AG08396 (cell line): ENCODE data around the gene PRIMPOL.
"Not testable (repeated sequence)": the region's sequence is repeated elsewhere in the genome, so short reads cannot be mapped to it uniquely, and the experiment has no call there.

Experiments
- DNase-seq: peaks from one replicate; pipeline ENCODE4 v3.0.0; 2012; ENCODE audit warnings: low spot score, mixed read lengths

The PRIMPOL gene, protein sequence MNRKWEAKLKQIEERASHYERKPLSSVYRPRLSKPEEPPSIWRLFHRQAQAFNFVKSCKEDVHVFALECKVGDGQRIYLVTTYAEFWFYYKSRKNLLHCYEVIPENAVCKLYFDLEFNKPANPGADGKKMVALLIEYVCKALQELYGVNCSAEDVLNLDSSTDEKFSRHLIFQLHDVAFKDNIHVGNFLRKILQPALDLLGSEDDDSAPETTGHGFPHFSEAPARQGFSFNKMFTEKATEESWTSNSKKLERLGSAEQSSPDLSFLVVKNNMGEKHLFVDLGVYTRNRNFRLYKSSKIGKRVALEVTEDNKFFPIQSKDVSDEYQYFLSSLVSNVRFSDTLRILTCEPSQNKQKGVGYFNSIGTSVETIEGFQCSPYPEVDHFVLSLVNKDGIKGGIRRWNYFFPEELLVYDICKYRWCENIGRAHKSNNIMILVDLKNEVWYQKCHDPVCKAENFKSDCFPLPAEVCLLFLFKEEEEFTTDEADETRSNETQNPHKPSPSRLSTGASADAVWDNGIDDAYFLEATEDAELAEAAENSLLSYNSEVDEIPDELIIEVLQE

DNA sequence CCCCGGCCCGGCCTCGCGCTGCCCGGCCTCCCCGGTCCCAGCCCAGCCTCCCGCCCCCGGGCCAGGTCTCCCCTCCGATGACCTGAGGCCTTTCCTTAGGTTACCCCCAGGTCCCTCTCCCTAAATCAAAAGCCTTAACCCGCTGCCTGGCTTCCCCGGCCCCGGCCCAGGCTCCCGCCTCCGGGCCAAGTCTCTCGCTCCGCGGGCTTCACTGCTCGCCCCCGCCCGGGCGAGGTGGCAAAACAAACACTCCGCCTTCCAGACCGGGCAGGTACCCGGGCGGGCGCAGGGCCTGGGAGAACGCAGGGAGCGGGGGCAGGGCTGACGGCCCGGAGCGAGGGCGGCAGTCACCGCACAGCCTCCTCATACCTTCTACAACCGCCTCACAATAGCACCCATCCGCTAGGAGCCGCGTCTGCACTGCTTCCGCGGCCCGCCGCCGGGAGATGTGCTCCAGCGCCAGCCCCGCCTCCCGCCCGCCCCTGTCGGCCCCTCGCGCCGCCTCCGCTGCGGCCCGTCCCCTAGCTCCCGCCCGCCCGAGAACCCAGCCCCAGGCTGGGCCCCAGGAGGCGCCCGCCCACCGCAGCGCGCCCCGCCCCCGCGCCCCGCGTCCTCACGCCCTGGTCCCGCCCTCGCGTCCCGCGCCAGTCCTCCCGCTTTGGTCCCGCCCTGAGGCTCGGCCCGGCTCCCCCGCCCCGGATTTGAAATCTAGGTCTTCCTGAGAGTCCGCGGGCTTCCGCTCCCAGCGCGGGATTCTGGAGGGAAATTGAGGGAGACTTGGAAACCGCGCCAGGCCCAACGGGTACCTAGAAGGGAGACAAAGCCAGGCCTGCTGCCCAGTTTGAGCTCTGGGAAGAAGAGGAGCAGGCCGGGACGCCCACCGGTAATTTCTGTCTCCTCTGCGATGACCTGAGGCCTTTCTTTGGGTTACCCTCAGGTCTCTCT, at the start of gene PRIMPOL, which contains the start of gene CASP3:
PRIMPOL (plus strand) TSS at position 713 of the 945 bp plus-strand sequence. CDS start 7,403 bp downstream, outside the sequence.
CASP3 (minus strand) TSS at position 422 of the 945 bp plus-strand sequence. CDS start 10,994 bp downstream, outside the sequence.
- peak; percentile 94 for DNase-seq

DNA sequence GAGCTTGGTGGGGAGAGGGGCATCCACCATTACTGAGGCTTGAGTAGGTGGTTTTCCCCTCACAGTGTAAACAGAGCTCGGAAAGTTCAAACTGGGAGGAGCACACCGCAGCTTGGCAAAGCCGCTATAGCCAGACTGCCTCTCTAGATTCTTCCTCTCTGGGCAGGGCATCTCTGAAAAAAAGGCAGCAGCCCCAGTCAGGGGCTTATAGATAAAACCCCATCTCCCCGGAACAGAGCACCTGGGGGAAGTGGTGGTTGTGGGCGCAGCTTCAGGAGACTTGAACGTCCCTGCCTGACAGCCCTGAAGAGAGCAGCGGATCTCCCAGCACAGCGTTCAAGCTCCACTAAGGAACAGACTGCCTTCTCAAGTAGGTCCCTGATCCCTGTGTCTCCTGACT, 48.6 kb upstream of the PRIMPOL start:
- DNase-seq = not testable (repeated sequence)

DNA sequence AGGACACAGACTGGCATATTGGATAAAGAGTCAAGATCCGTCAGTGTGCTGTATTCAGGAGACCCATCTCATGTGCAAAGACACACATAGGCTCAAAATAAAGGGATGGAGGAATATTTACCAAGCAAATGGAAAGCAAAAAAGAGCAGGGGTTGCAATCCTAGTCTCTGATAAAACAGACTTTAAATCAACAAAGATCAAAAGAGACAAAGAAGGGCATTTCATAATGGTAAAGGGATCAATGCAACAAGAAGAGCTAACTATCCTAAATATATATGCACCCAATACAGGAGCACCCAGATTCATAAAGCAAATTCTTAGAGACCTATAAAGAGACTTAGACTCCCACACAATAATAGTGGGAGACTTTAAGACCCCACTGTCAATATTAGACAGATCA, 46.7 kb upstream of the PRIMPOL start:
- not testable (repeated sequence) for DNase-seq

DNA sequence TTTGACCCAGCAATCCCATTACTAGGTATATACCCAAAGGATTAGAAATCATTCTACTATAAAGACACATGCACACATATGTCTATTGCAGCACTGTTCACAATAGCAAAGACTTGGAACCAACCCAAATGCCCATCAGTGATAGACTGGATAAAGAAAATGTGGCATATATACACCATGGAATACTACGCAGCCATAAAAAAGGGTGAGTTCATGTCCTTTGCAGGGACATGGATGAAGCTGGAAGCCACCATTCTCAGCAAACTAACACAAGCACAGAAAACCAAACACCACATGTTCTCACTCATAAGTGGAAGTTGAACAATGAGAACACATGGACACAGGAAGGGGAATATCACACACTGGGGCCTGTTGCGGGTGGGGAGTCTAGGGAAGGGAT, 42.1 kb upstream of the PRIMPOL start:
- not testable (repeated sequence) for DNase-seq

DNA sequence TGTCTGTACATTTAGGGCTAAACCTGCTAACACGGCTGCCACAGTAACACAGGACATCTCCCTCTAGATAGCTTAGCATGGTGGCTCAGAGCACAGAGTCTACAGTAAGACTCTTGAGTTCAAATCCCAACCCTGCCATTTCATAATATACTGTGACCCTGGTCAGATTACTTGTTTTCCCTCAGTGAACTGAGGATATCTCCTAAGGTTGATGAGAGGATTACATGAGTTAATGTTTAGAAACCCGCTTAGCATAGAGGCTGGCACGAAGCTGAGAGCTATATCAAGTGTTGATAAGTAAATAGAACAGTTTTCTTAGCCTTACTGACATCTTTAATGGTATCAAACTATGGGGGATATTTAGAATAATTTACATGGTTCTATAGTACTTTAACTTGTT, 37.5 kb upstream of the PRIMPOL start:
- no peak for DNase-seq

DNA sequence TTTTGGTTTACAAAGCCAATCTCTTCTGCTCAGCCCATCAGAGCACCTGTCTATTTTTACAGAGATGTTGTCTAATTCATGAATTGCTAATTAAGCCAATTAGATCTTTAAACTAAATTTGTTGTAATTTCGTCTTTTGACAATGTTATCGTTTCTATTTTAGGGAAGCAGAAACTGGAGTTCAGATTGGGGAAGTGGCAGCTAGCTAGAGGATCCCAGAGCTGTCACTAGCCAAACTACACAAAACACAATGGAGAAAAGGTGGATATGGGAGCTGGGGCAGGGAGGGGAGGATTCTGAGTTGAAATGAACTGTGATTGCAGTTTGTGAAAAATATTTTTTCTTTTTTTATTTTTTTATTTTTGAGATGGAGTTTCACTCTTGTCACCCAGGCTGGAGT, 36.1 kb upstream of the PRIMPOL start:
- no peak for DNase-seq

DNA sequence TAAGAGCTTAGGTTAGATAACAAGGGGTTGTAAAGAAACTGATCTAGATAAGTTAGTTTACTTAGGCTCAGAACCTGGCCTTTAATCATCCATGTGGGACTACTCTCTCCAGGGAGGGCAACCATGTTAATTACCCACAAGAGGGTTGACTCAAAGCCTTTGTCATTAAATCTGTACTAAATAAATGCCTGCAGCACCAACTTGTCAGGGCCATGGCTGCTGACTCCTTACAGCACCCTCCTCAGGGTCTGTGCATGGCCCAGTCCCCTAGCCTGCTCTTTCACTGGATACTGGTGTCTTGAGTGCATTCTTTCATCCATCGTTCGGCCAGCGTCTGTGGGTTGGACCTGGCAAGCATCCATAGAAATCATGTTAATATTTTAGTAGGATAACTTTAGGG, 35.0 kb upstream of the PRIMPOL start:
- no peak for DNase-seq

DNA sequence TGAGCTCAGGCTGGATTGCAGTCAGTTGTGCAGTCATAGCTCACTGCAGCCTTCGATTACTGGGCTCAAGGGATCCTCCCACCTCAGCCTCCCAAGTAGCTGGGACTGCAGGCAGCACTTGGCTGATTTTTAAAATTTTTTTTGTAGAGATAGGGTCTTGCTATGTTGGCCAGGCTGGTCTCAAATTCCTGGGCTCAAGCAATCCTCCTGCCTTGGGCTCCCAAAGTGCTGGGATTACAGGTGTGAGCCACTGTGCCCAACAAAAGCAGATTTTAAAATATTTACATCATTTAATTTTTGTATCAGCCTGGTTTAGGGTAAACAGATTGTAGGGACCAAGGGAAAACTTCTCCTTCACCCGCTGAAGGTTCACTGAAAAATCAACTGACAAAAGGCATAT, 33.4 kb upstream of the PRIMPOL start:
- not testable (repeated sequence) for DNase-seq

DNA sequence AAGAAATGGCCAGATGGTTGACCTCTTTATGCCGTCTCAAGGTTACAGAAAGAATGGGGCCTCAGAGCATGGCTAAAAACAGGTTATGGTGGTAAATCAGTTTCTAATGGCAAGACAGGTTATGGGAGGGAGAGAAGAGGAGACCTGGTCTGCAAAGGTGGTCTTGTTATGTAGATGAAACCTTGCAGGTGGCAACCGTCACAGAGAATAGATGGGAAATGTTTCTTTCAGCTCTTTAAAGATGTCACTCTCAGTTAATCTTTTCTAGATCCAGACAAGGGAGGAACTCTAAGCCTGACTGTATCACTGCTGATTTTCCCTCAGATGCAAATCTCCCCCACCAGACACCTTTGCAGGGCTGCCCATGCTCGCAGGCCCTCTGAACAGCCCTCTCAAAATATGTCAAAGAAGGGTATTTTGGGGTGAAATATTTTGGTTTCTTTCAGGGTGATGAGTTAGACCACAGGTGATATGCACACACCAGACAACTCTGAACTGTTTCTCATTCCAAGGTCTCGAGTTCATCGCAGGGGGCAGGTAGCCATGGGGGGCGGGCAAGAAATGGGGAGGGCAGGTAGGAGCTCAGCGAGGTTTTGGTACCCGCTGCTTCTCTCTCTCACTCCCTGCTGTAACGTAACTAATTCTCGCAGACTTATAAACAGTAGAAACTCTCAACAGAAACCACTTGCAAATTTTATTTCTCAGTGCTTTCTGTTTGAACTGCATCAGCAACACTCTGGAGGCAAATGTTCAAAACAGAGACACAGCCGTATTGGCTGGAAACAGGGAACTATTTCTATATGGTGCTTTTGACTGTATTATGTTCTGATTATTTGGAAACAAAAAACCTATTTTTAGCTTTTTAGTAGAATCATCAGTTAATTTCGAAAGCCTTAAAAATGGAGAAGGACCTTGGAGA, 32.6 kb upstream of the PRIMPOL start:
- DNase-seq = no peak

DNA sequence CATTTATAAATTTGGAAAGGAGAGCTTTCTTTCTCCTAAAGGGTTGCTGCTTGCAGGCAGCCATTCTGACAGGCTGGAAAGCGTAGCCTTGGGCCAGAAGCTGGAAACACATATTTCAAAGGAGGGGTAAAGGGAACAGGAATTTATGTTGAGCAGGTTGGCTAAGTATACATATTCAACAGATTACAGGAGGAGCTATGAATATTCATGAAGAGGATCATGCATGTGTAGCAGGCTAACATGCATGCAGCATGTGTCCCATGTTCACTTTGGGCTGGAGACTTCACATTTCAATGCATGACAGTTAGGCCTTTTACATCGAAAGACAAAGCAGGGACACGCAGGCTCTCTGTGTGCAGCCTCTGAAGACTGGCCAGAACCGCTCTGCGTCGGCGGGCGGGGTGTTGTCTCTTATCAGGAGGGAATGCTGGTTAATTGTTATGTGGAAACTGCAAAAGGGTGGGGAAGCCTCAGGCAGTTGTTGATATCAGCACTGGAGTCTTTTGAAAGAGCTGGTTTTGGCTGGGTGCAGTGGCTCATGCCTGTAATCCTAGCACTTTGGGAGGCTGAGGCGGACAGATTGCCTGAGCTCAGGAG, 31.8 kb upstream of the PRIMPOL start:
- DNase-seq = no peak

DNA sequence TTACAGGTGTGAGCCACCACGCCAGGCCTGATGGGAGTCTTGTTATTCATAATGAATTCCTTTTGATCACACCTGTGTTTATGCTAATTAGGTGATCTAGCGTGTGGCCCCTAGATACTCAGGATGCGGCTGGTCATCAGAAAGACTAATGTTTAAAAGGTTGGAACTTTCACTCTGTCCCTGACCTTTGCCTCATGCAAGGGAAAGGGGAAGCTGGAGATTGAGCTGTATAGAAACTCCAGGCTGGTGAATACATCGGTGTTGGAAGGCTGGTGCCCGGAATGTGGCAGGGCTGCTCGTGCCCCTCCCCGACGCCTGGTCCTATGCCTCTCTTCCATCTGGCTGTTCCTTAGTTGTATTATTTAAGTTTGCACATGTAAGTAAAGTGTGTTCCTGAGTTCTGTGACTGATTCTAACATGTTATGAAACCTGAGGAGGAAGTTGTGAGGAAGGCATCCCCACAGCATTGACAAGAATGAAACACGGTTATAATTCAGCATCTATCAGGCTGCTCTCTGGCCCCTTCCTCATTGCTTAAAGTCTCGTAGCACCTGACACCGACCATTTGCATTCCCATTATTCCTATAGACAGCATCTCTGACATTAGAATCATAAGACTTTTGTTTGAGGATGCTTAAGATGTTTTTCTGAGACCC, 29.2 kb upstream of the PRIMPOL start:
- no peak for DNase-seq

DNA sequence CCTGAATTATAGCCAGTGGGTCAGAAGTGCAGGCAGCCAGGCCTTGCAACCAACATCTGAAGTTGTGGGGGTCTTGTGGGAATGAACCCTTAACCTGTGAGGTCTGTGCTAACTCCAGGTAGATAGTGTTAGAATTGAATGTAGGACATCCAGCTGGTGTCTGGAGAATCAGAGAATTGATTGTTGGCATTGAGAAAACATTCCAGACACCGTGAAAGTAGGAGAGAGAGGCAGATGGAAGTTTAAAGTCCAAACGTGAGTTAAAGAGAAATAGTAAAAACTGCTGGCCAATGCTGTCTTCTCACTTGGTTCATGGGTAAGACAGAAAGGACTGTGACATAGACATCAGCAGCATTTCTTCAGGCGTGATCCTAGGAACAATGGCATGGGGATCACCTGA, 28.0 kb upstream of the PRIMPOL start:
- no peak for DNase-seq

DNA sequence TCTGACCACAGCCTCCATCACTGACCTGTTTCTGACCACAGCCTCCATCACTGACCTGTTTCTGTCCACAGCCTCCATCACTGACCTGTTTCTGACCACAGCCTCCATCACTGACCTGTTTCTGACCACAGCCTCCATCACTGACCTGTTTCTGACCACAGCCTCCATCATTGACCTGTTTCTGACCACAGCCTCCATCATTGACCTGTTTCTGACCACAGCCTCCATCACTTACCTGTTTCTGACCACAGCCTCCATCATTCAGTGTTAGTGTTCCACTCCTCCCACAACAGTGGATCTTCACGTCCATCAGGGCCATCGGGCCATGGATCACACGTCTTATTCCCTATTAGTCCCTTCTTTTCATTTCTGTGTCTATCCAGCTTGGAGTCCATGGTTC, 25.0 kb upstream of the PRIMPOL start:
- not testable (repeated sequence) for DNase-seq

DNA sequence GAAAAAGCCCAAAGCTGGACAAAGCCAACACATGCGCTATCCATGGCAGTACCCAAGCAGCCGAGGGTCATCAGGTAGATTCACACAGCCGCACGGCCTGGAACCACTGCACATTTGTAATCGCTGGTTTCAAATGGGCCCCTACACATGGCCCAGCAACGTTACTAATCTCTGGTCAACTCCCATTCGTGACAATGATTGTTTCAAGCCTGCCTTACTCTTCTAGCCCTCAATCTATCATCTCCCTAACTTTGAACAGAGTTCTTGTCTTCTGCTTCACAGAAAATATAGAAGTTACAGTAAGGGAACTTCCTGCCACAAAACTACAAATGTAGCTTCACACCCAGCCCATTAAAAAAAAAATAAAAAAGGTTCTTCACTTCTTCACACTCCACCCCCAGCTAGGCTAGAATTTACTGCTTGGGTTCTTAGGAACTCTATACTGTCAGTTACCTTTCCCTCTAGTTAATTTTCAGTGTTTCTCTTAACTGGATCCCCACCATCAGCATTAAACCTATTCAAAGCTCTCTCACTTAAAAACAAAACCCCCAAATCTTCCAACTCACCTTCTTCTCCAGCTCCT, 24.5 kb upstream of the PRIMPOL start:
- no peak for DNase-seq

DNA sequence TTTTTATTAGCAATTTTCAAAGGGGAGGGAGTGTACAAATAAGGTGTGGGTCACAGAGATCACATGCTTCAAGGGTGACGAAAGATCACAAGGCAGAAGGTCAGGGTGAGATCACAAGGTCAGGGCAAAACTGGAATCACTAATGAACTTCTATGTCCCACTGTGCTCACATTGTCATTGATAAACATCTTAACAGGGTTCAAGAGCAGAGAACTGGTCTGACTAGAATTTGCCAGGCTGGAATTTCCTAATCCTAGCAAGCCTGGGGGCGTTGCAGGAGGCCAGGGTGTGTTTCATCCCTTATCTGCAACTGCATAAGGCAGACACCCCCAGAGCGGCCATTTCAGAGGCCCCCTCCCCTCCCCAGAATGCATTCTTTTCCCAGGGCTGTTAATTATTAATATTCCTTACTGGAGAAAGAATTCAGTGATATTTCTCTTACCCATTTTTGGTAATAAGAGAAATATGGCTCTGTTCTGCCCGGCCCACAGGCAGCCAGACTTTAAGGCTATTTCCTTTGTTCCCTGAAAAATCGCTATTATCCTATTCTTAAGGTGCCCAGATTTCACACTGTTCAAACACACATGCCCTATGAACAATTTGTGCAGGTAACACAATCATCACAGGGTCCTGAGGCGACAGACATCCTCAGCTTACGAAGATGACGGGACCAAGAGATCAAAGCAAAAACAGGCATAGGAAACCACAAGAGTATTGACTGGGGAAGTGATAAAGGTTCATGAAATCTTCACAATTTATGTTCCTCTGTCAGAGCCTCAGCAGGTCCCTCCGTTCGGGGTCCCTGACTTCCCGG, 23.5 kb upstream of the PRIMPOL start:
- DNase-seq = not testable (repeated sequence)

DNA sequence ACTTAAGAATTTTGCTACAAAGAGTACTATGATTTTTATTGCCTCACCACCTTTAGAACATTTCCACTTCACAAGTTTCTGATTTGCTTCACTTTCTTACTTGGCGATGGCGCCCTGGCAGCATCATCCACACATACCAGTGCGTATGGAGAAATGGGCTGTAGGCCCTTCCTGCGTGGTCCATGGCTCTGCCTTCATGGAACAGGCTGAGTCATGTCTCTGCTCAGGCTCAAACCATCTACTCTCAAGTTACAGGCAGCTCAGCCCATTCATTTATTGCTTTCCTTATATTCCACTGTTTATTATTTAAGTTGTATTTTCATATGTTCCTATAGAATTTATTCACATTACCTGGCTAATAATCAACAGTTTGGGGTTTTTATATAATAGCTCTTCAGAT, 21.4 kb upstream of the PRIMPOL start:
- no peak for DNase-seq

DNA sequence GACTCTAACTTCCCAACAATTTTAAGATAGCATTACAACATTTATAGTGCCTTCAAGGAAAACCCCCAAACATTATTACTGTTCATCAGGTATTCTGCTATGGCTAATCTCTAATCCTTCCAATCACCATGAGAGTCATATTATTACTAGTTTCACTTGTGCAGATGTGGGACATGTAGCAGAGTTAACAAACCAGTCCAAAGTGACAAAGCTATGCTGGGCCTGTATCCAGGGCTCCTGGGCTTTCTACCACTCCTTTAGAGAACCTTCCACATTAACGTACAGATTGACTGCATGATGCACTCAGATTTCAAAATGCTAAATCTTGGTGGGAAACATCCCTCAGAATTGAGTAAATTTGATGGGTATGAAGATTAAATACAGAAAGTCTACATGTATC, 16.7 kb upstream of the PRIMPOL start:
- no peak for DNase-seq

DNA sequence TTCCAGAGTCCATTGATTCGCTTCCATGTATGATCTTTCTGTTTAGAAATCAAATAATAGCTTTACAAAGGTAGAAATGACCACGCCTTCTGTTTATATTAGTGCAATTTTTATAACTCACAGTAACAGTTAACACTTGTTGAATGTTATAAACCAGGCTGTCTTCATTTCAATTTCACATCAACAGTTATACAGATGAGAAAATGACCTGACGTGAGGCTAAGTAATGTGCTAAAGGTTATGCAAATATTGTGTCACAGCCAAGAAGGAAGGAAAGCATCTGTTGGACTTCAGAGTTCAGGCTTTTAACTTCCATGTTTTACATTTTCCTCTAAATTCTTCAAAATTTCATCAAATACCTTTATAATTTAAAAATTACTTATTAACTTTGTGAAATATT, 14.2 kb upstream of the PRIMPOL start:
- no peak for DNase-seq

DNA sequence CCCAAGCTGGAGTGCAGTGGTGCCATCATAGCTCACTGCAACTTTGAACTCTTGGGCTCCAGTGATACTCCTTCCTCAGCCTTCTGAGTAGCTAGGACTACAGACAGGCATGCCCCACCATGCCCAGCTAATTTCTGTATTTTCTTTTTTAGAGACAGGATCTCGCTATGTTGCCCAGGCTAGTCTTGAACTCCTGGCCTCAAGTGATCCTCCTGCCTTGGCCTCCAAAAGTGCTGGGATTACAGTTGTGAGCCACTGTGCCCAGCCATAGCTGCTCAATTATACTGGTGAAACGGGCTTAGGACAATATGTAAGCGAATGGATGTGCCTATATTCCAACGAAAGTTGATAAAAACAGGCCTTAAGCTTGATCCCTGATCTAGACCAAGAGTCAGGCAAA, 13.4 kb upstream of the PRIMPOL start:
- no peak for DNase-seq
